A673 (cell line): ENCODE measurements around the gene KCNMB1. TPM values are rescaled to one million over a fixed set of nuclear protein-coding genes. Genes with fewer than 3 reads are reported as not detected.

Experiments
- BruUV-seq: library from RNA; stranded (reverse); fragments of 400-500 nt; replicated peaks from 2 replicates; lab custom pipeline; 2021; lab: Mats Ljungman, UMichigan
- CTCF ChIA-PET: fragments of 300-600 bp; sonication (Branson Sonifier 250); formaldehyde crosslinking; loops from one replicate; lab custom pipeline; 2022; ENCODE audit warnings: antibody characterized with exemption; lab: Charles Lee
- POLR2A ChIA-PET: fragments of 300-600 bp; sonication (Branson Sonifier 250); formaldehyde crosslinking; loops from one replicate; lab custom pipeline; 2022; ENCODE audit warnings: antibody characterized with exemption; ENCODE audit not compliant: low non-redundant PET; lab: Charles Lee
- DNase-seq: peaks from one replicate; pipeline ENCODE4 v3.0.0-alpha.2; 2015; ENCODE audit warnings: low spot score
- H3K27ac ChIP-seq: fragments of 200-600 bp; sonication (generic); 2 replicates; pipeline ENCODE4 v1.5.1; 2016; ENCODE audit warnings: mixed run types, low read depth, mild to moderate bottlenecking, mixed read lengths, antibody characterized with exemption, low read length; ENCODE audit not compliant: poor library complexity, severe bottlenecking
- H3K27me3 ChIP-seq: fragments of 200-600 bp; sonication (generic); replicated peaks from 2 replicates; pipeline ENCODE4 v1.6.1; 2017; ENCODE audit warnings: mixed run types, low read depth, mild to moderate bottlenecking, mixed read lengths, antibody characterized with exemption, low read length; ENCODE audit not compliant: insufficient read depth, poor library complexity
- H3K36me3 ChIP-seq: fragments of 200-600 bp; sonication (generic); 2 replicates; pipeline ENCODE4 v1.6.1; 2016; ENCODE audit warnings: mixed run types, mild to moderate bottlenecking, mixed read lengths, antibody characterized with exemption, low read length; ENCODE audit not compliant: insufficient read depth, poor library complexity, severe bottlenecking
- H3K4me1 ChIP-seq: fragments of 200-600 bp; sonication (generic); 2 replicates; pipeline ENCODE4 v1.6.1; 2017; ENCODE audit warnings: mixed run types, mild to moderate bottlenecking, mixed read lengths, antibody characterized with exemption, low read length; ENCODE audit not compliant: insufficient read depth, poor library complexity, severe bottlenecking
- H3K4me3 ChIP-seq: fragments of 200-600 bp; sonication (generic); 2 replicates; pipeline ENCODE4 v1.5.1; 2016; ENCODE audit warnings: low read depth, mixed run types, mild to moderate bottlenecking, mixed read lengths, low read length; ENCODE audit not compliant: poor library complexity, severe bottlenecking
- H3K9me3 ChIP-seq: fragments of 200-600 bp; sonication (generic); 2 replicates; pipeline ENCODE4 v1.6.1; 2016; ENCODE audit warnings: mixed run types, low read depth, mild to moderate bottlenecking, mixed read lengths, antibody characterized with exemption, low read length; ENCODE audit not compliant: poor library complexity, severe bottlenecking
- CTCF ChIP-seq: fragments of 300-800, 200-600 bp; sonication (generic); conservative IDR thresholded peaks from 2 replicates; pipeline ENCODE4 v1.5.1; 2017; ENCODE audit warnings: low read depth, mild to moderate bottlenecking, antibody characterized with exemption, low read length, moderate library complexity, mixed read lengths
- EZH2 ChIP-seq: fragments of 200-600 bp; sonication (generic); IDR thresholded peaks from 2 replicates; pipeline ENCODE4 v1.6.1; 2017; ENCODE audit warnings: borderline replicate concordance, low read depth, mild to moderate bottlenecking, mixed read lengths, antibody characterized with exemption, low read length; ENCODE audit not compliant: poor library complexity, severe bottlenecking
- intact Hi-C: fragments of 100-400 bp; cut with micrococcal nuclease; formaldehyde crosslinking; loops from one replicate; pipeline ENCODE4 v1.10.0; 2022; ENCODE audit not compliant: unreplicated experiment
- total RNA-seq: library from RNA; stranded (reverse); gene quantifications from 2 replicates; pipeline ENCODE4 v1.2.3, GENCODE V29; 2021

The KCNMB1 gene
- total RNA-seq, 1 experiment from 2014 or later: not detected

GRCh38 chr5:170372971-170373370 is 16.2 kb downstream of the KCNMB1 start:
- CTCF ChIA-PET: no interaction called here

GRCh38 chr5:170368586-170368985 is 20.6 kb downstream of the KCNMB1 start:
- no peaks in the 10 kb centered on the region for H3K9me3 ChIP-seq
- DNase-seq: no peak
- no peak overlapping the region for H3K27ac ChIP-seq
- no peak overlapping the region for H3K4me3 ChIP-seq
- no peaks in the 10 kb centered on the region for H3K27me3 ChIP-seq
- intact Hi-C loops: no loop called here
- ChIA-PET CTCF (no interaction called here), POLR2A (no interaction called here)
- TF ChIP-seq EZH2 (no peak), CTCF (no peak)
- H3K4me1 ChIP-seq: no peaks in the 10 kb centered on the region
- no peaks in the 10 kb centered on the region for H3K36me3 ChIP-seq
- BruUV-seq: no TSS peak

More at GRCh38 chr5:170372971-170373370, 16.2 kb downstream of the KCNMB1 start:
- H3K4me1 ChIP-seq: no peaks in the 10 kb centered on the region
- no peaks in the 10 kb centered on the region for H3K9me3 ChIP-seq
- no peak for DNase-seq
- no peaks in the 10 kb centered on the region for H3K36me3 ChIP-seq
- no peak overlapping the region for H3K27ac ChIP-seq
- no peak for TF ChIP-seq EZH2
- TF ChIP-seq CTCF: no peak
- intact Hi-C loops: no loop called here
- no peak overlapping the region for H3K4me3 ChIP-seq
- POLR2A ChIA-PET: no interaction called here
- H3K27me3 ChIP-seq: no peaks in the 10 kb centered on the region
- BruUV-seq: no TSS peak

GRCh38 chr5:170366276-170366675 is 22.9 kb downstream of the KCNMB1 start:
- ChIA-PET POLR2A (no interaction called here), CTCF (no interaction called here)
- BruUV-seq: no TSS peak
- Histone ChIP-seq H3K4me1 (no peaks in the 10 kb centered on the region), H3K27me3 (no peaks in the 10 kb centered on the region), H3K27ac (no peak overlapping the region), H3K4me3 (no peak overlapping the region), H3K9me3 (no peaks in the 10 kb centered on the region), H3K36me3 (no peaks in the 10 kb centered on the region)
- no peak for TF ChIP-seq CTCF
- no peak for TF ChIP-seq EZH2
- no peak for DNase-seq
- intact Hi-C loops: no loop called here
